GM19193 (cell line): ENCODE data around the gene TEKT3.

Experiments
- POLR2A ChIP-seq: IDR thresholded peaks from 4 replicates; pipeline ENCODE4 v1.6.1; 2011; ENCODE audit not compliant: insufficient read depth, insufficient read length; ENCODE audit errors: extremely low read depth

The TEKT3 gene

DNA sequence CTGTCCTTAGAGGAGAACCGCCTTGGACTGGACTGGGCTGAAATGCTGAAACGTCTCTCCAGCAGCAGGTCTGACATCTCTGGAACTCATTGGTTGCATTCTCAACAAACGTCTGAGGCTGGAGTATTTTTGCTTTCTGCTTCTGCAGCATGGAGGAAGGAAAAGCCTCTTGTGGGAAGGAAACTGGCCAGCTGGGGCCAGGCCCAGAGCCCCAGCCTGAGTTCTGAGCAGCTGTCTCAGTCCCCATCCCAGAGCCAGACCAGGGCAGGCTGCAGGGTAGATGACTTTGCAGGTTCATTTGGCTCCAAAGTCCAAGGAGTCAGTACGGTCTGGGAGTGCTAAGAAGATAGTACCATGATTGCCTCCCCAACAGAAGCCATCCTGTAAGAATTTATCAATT is 18.3 kb downstream of the TEKT3 start:
- TF ChIP-seq POLR2A, result no peak

- TF ChIP-seq POLR2A, result no peak
Measured at GRCh38 chr17:15321556-15322251, 19.7 kb downstream of the TEKT3 start.

DNA sequence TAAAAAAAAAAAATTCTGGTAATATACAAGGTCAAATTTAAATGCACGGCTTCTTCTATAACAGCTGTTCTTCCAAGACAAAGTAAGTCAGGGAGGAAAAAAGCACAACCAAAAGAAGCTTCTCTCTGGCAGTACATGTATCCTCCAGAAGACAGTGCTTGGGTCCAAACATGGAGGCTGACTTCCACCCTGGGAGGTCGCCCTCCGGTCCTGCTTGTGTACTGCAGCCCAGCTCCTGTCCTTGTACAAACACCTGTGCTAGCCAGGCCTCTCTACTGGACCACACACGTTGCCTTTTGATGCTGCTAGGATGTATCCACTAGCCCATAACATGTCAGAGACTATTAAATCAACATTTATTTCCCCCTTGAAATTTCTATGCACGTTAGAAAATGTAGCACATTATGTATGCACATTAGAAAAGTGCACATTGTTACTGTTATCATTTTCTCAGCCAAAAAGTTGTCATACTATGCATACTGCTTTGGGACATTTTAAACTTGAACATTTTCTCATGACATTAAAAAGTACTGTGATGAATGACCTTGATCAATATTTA is 21.9 kb downstream of the TEKT3 start:
- TF ChIP-seq POLR2A, result no peak

DNA sequence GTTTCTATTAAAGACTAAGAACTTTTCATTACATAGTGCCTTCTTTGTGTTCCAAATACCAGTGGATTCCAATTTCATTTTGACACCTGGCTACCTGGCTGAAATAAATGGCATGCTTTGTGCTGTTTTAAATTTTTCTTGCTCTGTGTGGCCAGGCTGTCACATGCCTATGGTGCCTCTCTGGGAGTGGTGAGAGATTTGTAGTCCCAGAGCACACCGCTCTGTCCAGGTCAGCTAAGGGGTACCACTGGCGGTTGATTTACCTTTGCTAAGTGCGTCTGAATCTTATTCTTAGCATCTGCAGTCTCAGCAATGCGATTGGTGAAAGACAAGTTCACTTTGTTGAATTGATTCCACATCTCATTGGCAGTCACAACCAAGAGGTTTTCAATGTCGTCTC is 29.4 kb downstream of the TEKT3 start:
- no peak for TF ChIP-seq POLR2A

DNA sequence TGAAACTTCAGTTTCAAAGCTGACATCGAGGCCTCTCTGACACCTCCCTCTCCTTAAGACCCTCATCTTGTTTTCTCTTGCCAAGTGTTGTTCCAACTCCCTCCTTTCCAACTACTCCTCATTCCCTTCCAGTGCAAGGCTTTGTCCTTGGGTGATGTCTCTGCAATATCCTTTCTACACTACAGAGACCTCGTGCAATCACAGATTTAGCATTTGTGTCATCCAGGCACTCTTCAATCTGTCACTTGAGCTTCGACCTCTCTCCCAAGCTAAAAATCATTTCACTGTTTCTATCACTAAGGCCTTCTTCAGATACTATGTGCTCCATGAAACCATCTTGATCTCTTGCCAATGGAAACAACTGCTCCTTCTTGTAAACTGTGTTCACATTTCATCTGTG is 31.6 kb downstream of the TEKT3 start:
- TF ChIP-seq POLR2A, result no peak

GRCh38 chr17:15309236-15309635 is 32.2 kb downstream of the TEKT3 start:
- TF ChIP-seq POLR2A, result no peak

DNA sequence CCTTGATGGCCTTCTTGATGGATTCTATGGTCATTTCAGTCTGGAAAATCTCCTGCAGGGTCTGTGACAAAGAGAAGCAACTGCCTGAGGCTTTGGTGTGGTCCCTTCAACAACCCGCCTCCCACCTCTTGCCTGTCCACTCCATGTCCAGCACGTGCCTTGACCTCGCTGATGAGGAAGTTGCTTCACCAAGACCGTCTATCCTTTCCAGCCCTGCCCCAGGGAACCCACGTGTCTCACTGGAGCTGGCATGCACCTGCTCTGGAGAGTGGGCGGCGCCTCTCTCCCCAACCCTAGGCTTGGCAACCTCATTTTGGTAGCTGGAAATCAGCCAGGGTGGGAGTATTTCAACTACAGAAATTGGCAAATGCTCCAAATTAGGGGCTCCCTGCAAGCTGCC is 32.6 kb downstream of the TEKT3 start:
- TF ChIP-seq POLR2A, result no peak

DNA sequence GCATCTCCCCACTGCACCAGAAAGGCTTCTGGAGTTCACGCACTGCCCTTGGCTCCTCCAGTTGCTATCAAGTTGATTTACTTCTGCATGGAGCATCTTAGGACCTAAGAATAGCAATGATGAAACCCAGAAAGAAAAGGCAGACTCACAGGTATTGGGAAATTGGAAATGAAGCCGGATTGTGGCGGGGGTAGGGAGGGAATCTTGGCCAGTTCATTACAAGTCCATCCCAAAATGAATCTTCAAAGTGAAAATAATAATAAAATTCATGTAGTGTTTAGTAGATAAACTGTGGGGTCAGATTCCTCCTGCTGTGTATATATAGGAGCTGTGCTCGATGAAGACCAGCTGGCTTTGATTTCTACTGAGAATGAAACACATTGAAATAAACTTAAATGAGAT is 33.7 kb downstream of the TEKT3 start:
- no peak for TF ChIP-seq POLR2A

GRCh38 chr17:15303851-15304250 is 37.5 kb downstream of the TEKT3 start:
- no peak for TF ChIP-seq POLR2A

- TF ChIP-seq POLR2A, result no peak
Measured at GRCh38 chr17:15303268-15303667, 38.1 kb downstream of the TEKT3 start.

DNA sequence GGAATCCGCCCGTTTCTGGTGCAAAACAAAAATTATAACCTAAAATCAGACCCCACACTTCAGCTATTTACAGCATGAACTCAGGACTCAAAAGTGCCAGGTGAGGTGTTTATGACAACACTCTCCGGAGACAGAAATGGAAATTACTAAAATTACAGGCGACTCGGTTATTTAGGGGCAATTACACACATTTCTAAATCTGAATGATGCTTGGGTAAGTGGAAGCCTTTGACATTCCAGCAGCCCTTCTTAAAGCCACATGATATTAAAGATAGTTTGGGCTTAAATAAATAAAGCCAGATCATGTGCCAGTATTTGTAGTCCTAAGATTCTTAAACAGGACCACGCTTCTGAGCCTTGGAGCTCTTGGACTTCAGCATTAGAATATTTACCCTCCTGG is 39.6 kb downstream of the TEKT3 start:
- no peak for TF ChIP-seq POLR2A

GRCh38 chr17:15298176-15298575 is 43.2 kb downstream of the TEKT3 start:
- TF ChIP-seq POLR2A, result no peak

GRCh38 chr17:15293558-15293957 is 47.8 kb downstream of the TEKT3 start:
- no peak for TF ChIP-seq POLR2A

GRCh38 chr17:15291674-15292361 is 49.6 kb downstream of the TEKT3 start:
- no peak for TF ChIP-seq POLR2A

- TF ChIP-seq POLR2A, result no peak
Measured at GRCh38 chr17:15290605-15291004, 50.8 kb downstream of the TEKT3 start.
